ENCODE measurements around the gene SLC39A12. TPM values are rescaled to one million over a fixed set of nuclear protein-coding genes. Genes with fewer than 3 reads are reported as not detected.

Gene SLC39A12
- total RNA-seq, 4 donors from 2014 or later: not detected

DNA sequence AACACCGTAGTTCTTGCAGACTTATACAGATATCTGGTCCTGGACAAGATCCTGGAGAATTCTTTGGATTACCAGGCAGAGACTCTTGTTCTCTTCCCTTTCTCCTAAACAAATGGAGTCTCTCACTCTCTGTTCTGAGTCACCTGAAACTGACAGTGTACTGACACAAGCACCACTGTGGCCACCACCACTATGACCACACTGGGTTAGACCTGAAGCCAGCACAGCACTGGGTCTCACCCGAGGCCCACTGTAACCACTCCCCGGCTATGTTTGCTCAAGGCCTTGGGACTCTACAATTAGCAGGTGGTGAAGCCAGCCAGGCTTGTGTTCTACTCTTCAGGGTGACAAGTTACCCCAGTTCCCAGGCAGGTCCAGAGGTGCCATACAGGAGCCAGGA lies 22.8 kb downstream of the SLC39A12 start:
- ATAC-seq (no peak), DNase-seq (no peak)
- H3K9me3 ChIP-seq: no peaks in the 10 kb centered on the region
- H3K36me3 ChIP-seq: no peaks in the 10 kb centered on the region
- TF ChIP-seq, protein P1, sequence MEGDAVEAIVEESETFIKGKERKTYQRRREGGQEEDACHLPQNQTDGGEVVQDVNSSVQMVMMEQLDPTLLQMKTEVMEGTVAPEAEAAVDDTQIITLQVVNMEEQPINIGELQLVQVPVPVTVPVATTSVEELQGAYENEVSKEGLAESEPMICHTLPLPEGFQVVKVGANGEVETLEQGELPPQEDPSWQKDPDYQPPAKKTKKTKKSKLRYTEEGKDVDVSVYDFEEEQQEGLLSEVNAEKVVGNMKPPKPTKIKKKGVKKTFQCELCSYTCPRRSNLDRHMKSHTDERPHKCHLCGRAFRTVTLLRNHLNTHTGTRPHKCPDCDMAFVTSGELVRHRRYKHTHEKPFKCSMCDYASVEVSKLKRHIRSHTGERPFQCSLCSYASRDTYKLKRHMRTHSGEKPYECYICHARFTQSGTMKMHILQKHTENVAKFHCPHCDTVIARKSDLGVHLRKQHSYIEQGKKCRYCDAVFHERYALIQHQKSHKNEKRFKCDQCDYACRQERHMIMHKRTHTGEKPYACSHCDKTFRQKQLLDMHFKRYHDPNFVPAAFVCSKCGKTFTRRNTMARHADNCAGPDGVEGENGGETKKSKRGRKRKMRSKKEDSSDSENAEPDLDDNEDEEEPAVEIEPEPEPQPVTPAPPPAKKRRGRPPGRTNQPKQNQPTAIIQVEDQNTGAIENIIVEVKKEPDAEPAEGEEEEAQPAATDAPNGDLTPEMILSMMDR (IDR thresholded peaks at IDR 0.05 in 4 of 5, conservative IDR thresholded peaks at IDR 0.05 in 1 of 5): no peak
- TF ChIP-seq POLR2A (IDR thresholded peaks at IDR 0.05): no peak
- no peak overlapping the region for H3K27ac ChIP-seq
- no peak overlapping the region for H3K4me3 ChIP-seq
- no peaks in the 10 kb centered on the region for H3K27me3 ChIP-seq
- in situ Hi-C loops (cut with MboI; ENCODE audit: low sequenced_read_pairs in 4 of 4) (no loop called here), intact Hi-C loops (cut with DNase I; ENCODE audit: low total_unique reads) (no loop called here)
- H3K4me1 ChIP-seq: no peaks in the 10 kb centered on the region

DNA sequence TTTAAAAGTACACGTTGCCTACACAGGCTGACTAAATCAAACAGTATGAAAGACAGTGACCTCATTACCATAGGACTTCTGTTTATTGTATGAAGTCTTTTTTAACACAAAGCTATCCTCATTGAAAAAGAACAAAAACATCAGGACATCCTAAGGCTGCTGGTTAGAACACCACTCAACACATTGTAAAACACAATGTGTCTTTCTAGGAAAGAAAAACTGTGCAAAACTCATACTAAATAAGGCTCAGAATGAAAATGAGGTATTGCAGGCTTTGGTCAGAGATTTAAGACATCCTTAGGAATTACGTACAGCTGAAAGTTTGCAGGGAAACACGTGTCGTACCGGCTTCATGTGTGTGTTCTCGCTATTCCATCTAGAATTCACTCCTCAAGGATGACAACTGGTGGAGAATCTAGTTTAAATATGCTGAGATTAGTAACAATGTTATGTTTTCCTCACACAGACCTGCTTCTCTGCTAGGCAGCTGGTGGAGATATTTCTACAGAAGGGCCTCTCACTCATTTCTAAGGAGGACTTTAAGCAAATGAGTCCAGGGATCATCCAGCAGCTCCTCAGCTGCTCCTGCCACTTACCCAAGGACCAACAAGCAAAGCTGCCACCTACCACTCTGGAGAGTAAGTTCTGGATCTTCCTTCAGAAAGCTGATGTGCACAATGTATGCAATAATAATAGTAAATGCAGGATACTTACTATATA lies 29.3 kb downstream of the SLC39A12 start:
- DNase-seq: no peak
- H3K27me3 ChIP-seq: no peaks in the 10 kb centered on the region
- H3K36me3 ChIP-seq: no peaks in the 10 kb centered on the region
- no peak for ATAC-seq
- no peak for TF ChIP-seq POLR2A (IDR thresholded peaks at IDR 0.05)
- TF ChIP-seq, protein P1 (IDR thresholded peaks at IDR 0.05 in 4 of 5, conservative IDR thresholded peaks at IDR 0.05 in 1 of 5): no peak
- H3K4me1 ChIP-seq: no peaks in the 10 kb centered on the region
- H3K27ac ChIP-seq: no peak overlapping the region
- H3K9me3 ChIP-seq: no peaks in the 10 kb centered on the region
- no peak overlapping the region for H3K4me3 ChIP-seq
- intact Hi-C loops (cut with DNase I; ENCODE audit: low total_unique reads): no loop called here
- in situ Hi-C loops (cut with MboI; ENCODE audit: low sequenced_read_pairs in 4 of 4): no loop called here

DNA sequence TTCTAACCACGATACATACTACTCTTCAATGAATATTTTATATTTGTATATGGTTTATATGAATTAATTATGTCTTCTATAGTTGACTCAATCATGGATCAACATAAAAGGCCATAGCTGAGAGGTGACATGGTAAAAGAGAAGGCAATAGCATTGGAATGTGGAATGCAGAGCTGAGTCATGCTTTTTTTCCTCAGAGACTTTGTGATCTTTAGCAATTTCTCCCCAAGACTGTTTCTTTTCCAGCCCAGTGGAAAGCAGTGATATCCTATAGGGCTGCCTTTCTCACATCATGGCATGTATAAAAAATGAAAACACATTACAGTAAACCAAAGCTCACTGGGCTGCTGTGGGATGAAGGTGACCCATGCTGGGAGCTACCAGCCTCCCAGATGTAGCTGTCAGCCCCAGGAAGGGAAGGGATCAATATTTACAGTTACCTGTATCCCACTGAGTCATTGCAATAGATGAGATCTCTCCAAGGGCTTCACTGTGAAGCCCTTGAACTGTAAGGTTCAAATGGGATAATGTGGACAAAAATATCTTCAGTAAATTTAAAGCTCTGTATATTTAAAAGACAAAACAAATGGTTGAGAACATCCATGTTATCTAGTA lies 30.2 kb downstream of the SLC39A12 start:
- in situ Hi-C loops (cut with MboI; ENCODE audit: low sequenced_read_pairs in 4 of 4): no loop called here
- no peaks in the 10 kb centered on the region for H3K9me3 ChIP-seq
- ATAC-seq (no peak), DNase-seq (no peak)
- intact Hi-C loops (cut with DNase I; ENCODE audit: low total_unique reads): no loop called here
- H3K27ac ChIP-seq: no peak overlapping the region
- no peaks in the 10 kb centered on the region for H3K36me3 ChIP-seq
- H3K27me3 ChIP-seq: no peaks in the 10 kb centered on the region
- TF ChIP-seq POLR2A (IDR thresholded peaks at IDR 0.05): no peak
- TF ChIP-seq, protein P1 (IDR thresholded peaks at IDR 0.05 in 4 of 5, conservative IDR thresholded peaks at IDR 0.05 in 1 of 5): no peak
- no peak overlapping the region for H3K4me3 ChIP-seq
- no peaks in the 10 kb centered on the region for H3K4me1 ChIP-seq

DNA sequence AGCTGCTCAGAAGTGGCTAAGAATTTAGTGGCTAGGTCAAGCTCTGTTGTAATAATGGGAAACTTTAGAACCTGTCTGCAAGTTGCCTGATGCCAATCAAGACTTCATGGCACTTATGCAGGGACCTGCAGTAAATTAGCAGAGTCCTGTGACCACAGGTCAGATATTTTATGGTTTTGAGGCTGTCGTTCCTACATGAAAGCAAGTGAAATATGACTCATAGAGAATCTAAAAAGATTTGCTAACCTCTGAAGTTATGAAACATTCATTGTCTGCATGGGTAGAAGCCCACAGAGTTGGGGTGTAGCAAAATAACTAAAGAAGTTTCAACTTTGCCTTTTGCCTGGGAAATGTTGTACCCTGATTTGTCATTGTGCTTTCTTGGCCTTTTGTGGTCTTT lies 32.3 kb downstream of the SLC39A12 start:
- Histone ChIP-seq H3K36me3 (no peaks in the 10 kb centered on the region), H3K27me3 (no peaks in the 10 kb centered on the region), H3K4me1 (no peaks in the 10 kb centered on the region), H3K9me3 (no peaks in the 10 kb centered on the region), H3K27ac (no peak overlapping the region), H3K4me3 (no peak overlapping the region)
- intact Hi-C loops (cut with DNase I; ENCODE audit: low total_unique reads): no loop called here
- in situ Hi-C loops (cut with MboI; ENCODE audit: low sequenced_read_pairs in 4 of 4): no loop called here
- TF ChIP-seq, protein P1 (IDR thresholded peaks at IDR 0.05 in 4 of 5, conservative IDR thresholded peaks at IDR 0.05 in 1 of 5): no peak
- no peak for TF ChIP-seq POLR2A (IDR thresholded peaks at IDR 0.05)
- DNase-seq: no peak
- no peak for ATAC-seq
